SK-N-SH (cell line): Measurements from ENCODE around the gene MRPS12. TPM values are rescaled to one million over a fixed set of nuclear protein-coding genes. Genes with fewer than 3 reads are reported as not detected.

Source experiments
- CTCF ChIA-PET: fragments of 300-600, 350-600 bp; formaldehyde crosslinking; extraction: SDS; loops from one replicate; lab custom pipeline; 2021; lab: Yijun Ruan, JAX
- POLR2A ChIA-PET: fragments of 350-600 bp; sonication (Branson Sonifier 250); formaldehyde crosslinking; extraction: SDS; loops from one replicate; lab custom pipeline; 2020; ENCODE audit warnings: antibody characterized with exemption, inconsistent platforms; lab: Yijun Ruan, JAX
- DNase-seq: peaks from one replicate; pipeline ENCODE4 v3.0.0; 2012
- H2AFZ ChIP-seq: fragments of 200-600 bp; sonication (generic); 2 replicates; pipeline ENCODE4 v1.8.1; 2016; ENCODE audit warnings: antibody characterized with exemption, mild to moderate bottlenecking, low read depth
- H3F3A ChIP-seq: fragments of 200-600 bp; sonication (generic); replicated peaks from 2 replicates; pipeline ENCODE3; 2016; ENCODE audit warnings: antibody characterized with exemption, mild to moderate bottlenecking; ENCODE audit not compliant: insufficient read depth
- H3K27ac ChIP-seq, 2 experiments: fragments of 200-500 bp in 1 of 2; fragments of 200-600 bp in 1 of 2; sonication (Bioruptor generic) in 1 of 2; sonication (generic), shearing (Covaris generic) in 1 of 2; 2 replicates each; pipeline versions ENCODE4 v1.5.1 to v1.6.1; 2014 to 2016; ENCODE audit warnings: low read depth in 2 of 2, inconsistent platforms in 1 of 2, low read length in 1 of 2, mild to moderate bottlenecking in 1 of 2, mixed read lengths in 1 of 2
- H3K27me3 ChIP-seq: fragments of 200-600 bp; sonication (generic), shearing (Covaris generic); 2 replicates; pipeline ENCODE4 v1.6.1; 2016; ENCODE audit warnings: mixed run types; ENCODE audit not compliant: insufficient read depth
- H3K36me3 ChIP-seq, 2 experiments: fragments of 200-500 bp in 1 of 2; fragments of 200-600 bp in 1 of 2; sonication (Bioruptor generic) in 1 of 2; sonication (generic) in 1 of 2; replicated peaks in 1 of 2; 2 replicates each; pipeline versions ENCODE3 to v1.5.1; 2014 to 2016; ENCODE audit warnings: low read length in 1 of 2, mild to moderate bottlenecking in 1 of 2; ENCODE audit not compliant: insufficient read depth in 2 of 2, control insufficient read depth in 1 of 2
- H3K4me1 ChIP-seq, 2 experiments: fragments of 200-500 bp in 1 of 2; fragments of 200-600 bp in 1 of 2; sonication (Bioruptor generic) in 1 of 2; sonication (generic), shearing (Covaris generic) in 1 of 2; 2 replicates each; pipeline versions ENCODE4 v1.5.1 to v1.6.1; 2014 to 2016; ENCODE audit warnings: low read depth in 1 of 2, low read length in 1 of 2, mixed run types in 1 of 2; ENCODE audit not compliant: insufficient read depth in 2 of 2, control insufficient read depth in 1 of 2
- H3K4me2 ChIP-seq: fragments of 200-600 bp; sonication (generic), shearing (Covaris generic); 2 replicates; pipeline ENCODE4 v1.6.1; 2017; ENCODE audit warnings: mixed run types
- H3K4me3 ChIP-seq, 2 experiments: fragments of 200-500 bp in 1 of 2; fragments of 200-600 bp in 1 of 2; sonication (Bioruptor generic) in 1 of 2; sonication (generic), shearing (Covaris generic) in 1 of 2; 2 replicates each; pipeline versions ENCODE4 v1.5.1 to v1.8.1; 2014 to 2016; ENCODE audit warnings: low read depth in 2 of 2, inconsistent platforms in 1 of 2, low read length in 1 of 2, mild to moderate bottlenecking in 1 of 2, mixed read lengths in 1 of 2, moderate library complexity in 1 of 2
- H3K79me2 ChIP-seq: fragments of 200-600 bp; sonication (generic); 2 replicates; pipeline ENCODE4 v1.8.1; 2017; ENCODE audit warnings: mild to moderate bottlenecking; ENCODE audit not compliant: insufficient read depth
- H3K9ac ChIP-seq: fragments of 200-600 bp; sonication (generic); 2 replicates; pipeline ENCODE4 v1.6.1; 2017; ENCODE audit warnings: mixed run types
- H3K9me2 ChIP-seq: fragments of 200-600 bp; sonication (generic); 2 replicates; pipeline ENCODE4 v1.6.1; 2017; ENCODE audit warnings: mixed run types
- H3K9me3 ChIP-seq: fragments of 200-600 bp; sonication (generic); 2 replicates; pipeline ENCODE4 v1.6.1; 2017; ENCODE audit warnings: mixed run types, mild to moderate bottlenecking, moderate library complexity
- H4K20me1 ChIP-seq: fragments of 200-600 bp; sonication (generic); 2 replicates; pipeline ENCODE4 v1.6.1; 2017; ENCODE audit warnings: mild to moderate bottlenecking, mixed run types; ENCODE audit not compliant: insufficient read depth
- CTCF ChIP-seq: fragments of 200-600 bp; sonication (generic); IDR thresholded peaks from 2 replicates; pipeline ENCODE4 v1.6.1; 2017; ENCODE audit warnings: antibody characterized with exemption, mild to moderate bottlenecking, moderate library complexity
- JUND ChIP-seq: IDR thresholded peaks from 2 replicates; pipeline ENCODE4 v1.4.0; 2012
- MEF2A ChIP-seq: IDR thresholded peaks from 2 replicates; pipeline ENCODE4 v1.4.0; 2012; ENCODE audit warnings: low read depth, borderline replicate concordance
- PBX3 ChIP-seq: IDR thresholded peaks from 2 replicates; pipeline ENCODE4; 2012
- RAD21 ChIP-seq: IDR thresholded peaks from 2 replicates; pipeline ENCODE4 v1.6.1; 2012; ENCODE audit warnings: mild to moderate bottlenecking, low read length
- REST ChIP-seq: IDR thresholded peaks from 2 replicates; pipeline ENCODE4 v1.6.1; 2012; ENCODE audit warnings: mild to moderate bottlenecking, low read depth, low read length, moderate library complexity
- RFX5 ChIP-seq: IDR thresholded peaks from 2 replicates; pipeline ENCODE4 v1.6.1; 2012; ENCODE audit warnings: mild to moderate bottlenecking, improper control_type of control experiment, low read length
- TAF1 ChIP-seq: IDR thresholded peaks from 2 replicates; pipeline ENCODE4 v1.6.1; 2012; ENCODE audit warnings: low read depth, mild to moderate bottlenecking, low read length, moderate library complexity, borderline replicate concordance
- TCF12 ChIP-seq: IDR thresholded peaks from 2 replicates; pipeline ENCODE4 v1.4.0; 2012
- WGBS: methylation state at CpG from one replicate; pipeline ENCODE4 v1.1.6; 2017; ENCODE audit warnings: low lambda C conversion rate; 5-methylcytosine and 5-hydroxymethylcytosine counted together
- polyA plus RNA-seq, 3 experiments: library from polyadenylated mRNA; depleted of rRNA; stranded (reverse); fragments of >200 nt; gene quantifications; 2 replicates each; pipeline ENCODE4 v1.2.3, GENCODE V29; 2012
- TF ChIP-seq, protein P1 (sequence below): IDR thresholded peaks from 2 replicates; pipeline ENCODE4 v1.4.0; 2012; ENCODE audit warnings: low read depth

MRPS12 gene
- polyA plus RNA-seq, 1 of the 3 experiments (the other 2 are of a cell fraction) = 59.6 TPM

GRCh38 chr19:38945562-38946228 is 15.0 kb downstream of the MRPS12 start:
- Histone ChIP-seq H3K9ac (no peak overlapping the region), H3K79me2 (no peaks in the 10 kb centered on the region), H4K20me1 (no peaks in the 10 kb centered on the region), H3K27me3 (no peaks in the 10 kb centered on the region), H3K4me3 (no peak overlapping the region), H3K9me3 (no peaks in the 10 kb centered on the region), H3K36me3 (peaks cover 5 to 15% of the 10 kb centered on the region in 2 experiments), H3K4me1 (peaks cover 0 to 7% of the 10 kb centered on the region in 2 experiments; a peak in 1 of 4 replicates), H3K27ac (no peak overlapping the region), H3K4me2 (no peak overlapping the region), H3F3A (peaks cover 8% of the 10 kb centered on the region), H3K9me2 (no peaks in the 10 kb centered on the region), H2AFZ (no peak overlapping the region)
- WGBS = 87% methylated on average over 3 of the region's 3 CpGs
- ChIA-PET CTCF (interaction anchor here (1.7 kb wide), 1 partner anchor 16 kb away, joined by 3 read pairs; no protein-coding TSS in a partner anchor), POLR2A (no interaction called here)
- no peak for DNase-seq
- no peak for TF ChIP-seq CTCF
- no peak for TF ChIP-seq RAD21
- no peak for TF ChIP-seq REST
- no peak for TF ChIP-seq TCF12
- no peak for TF ChIP-seq MEF2A
- no peak for TF ChIP-seq PBX3
- TF ChIP-seq JUND = no peak
- TF ChIP-seq, protein P1, sequence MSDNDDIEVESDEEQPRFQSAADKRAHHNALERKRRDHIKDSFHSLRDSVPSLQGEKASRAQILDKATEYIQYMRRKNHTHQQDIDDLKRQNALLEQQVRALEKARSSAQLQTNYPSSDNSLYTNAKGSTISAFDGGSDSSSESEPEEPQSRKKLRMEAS = no peak
- TF ChIP-seq TAF1 = no peak
- no peak for TF ChIP-seq RFX5
